HG03378 (cell line): ENCODE results near the gene RPL12.

Experiments used
- ATAC-seq: cut with Tn5 transposase; IDR thresholded peaks from one replicate; pipeline ENCODE4 v1.9.1; 2021; ENCODE audit warnings: mild to moderate bottlenecking, moderate library complexity; ENCODE audit not compliant: unreplicated experiment

The RPL12 gene

GRCh38 chr9:127407492-127407843 lies 43.7 kb downstream of the RPL12 start:
- no peak for ATAC-seq

GRCh38 chr9:127406799-127407491 lies 44.3 kb downstream of the RPL12 start:
- no peak for ATAC-seq

- no peak for ATAC-seq
Observed at GRCh38 chr9:127405344-127406125, 45.7 kb downstream of the RPL12 start.

GRCh38 chr9:127404631-127405030 lies 46.6 kb downstream of the RPL12 start:
- no peak for ATAC-seq

- ATAC-seq, result no peak
Observed at GRCh38 chr9:127403507-127404192, 47.6 kb downstream of the RPL12 start.

- no peak for ATAC-seq
Observed at GRCh38 chr9:127402401-127403090, 48.7 kb downstream of the RPL12 start.

- ATAC-seq, result no peak
Observed at GRCh38 chr9:127399736-127400269, 51.4 kb downstream of the RPL12 start.

- ATAC-seq, result no peak
Observed at GRCh38 chr9:127398715-127399400, 52.3 kb downstream of the RPL12 start.

- ATAC-seq, result no peak
Observed at GRCh38 chr9:127398275-127398647, 52.9 kb downstream of the RPL12 start.
